Measurements from ENCODE around the gene PIGZ. TPM values are rescaled to one million over a fixed set of nuclear protein-coding genes. Genes with fewer than 3 reads are reported as not detected.

PIGZ gene
- total and polyA plus RNA-seq, 9 of the 15 experiments (the other 6 are each of a cell fraction or from before 2014, with no cell fraction given): 0.15 to 1.8 (median 0.76) TPM

- TF ChIP-seq SIN3A (IDR thresholded peaks at IDR 0.05; ENCODE audit: borderline replicate concordance in 2 of 2, control insufficient read depth in 1 of 2, low read depth in 2 of 2, low read length in 2 of 2) (no peak), DDX20 (tag; IDR thresholded peaks at IDR 0.05; ENCODE audit: low read depth) (no peak), ARID4B (CRISPR knock-in tag; IDR thresholded peaks at IDR 0.05) (no peak), FOXK2 (conservative IDR thresholded peaks at IDR 0.05 in 1 of 2, IDR thresholded peaks at IDR 0.05 in 1 of 2; ENCODE audit: low read depth in 2 of 2) (peak in 1 of 2 experiments; percentile 59; a peak in 3 of 4 replicates), GABPB1 (CRISPR knock-in tag; IDR thresholded peaks at IDR 0.05) (peak; percentile 67), BCLAF1 (IDR thresholded peaks at IDR 0.05; ENCODE audit: borderline replicate concordance in 1 of 2, control insufficient read depth in 1 of 2, low read depth in 2 of 2, low read length in 1 of 2) (no peak), ZNF77 (CRISPR knock-in tag; IDR thresholded peaks at IDR 0.05) (no peak), ZNF263 (CRISPR knock-in tag; IDR thresholded peaks at IDR 0.05; ENCODE audit: borderline replicate concordance) (0 out of 2 replicates have a peak, but pooled peaks have one; percentile 15), U2AF1 (optimal IDR thresholded peaks at IDR 0.05; ENCODE audit: low read depth, low read length) (no peak), ZFX (CRISPR knock-in tag; IDR thresholded peaks at IDR 0.05) (peak; percentile 59), GATA2 (CRISPR knock-in tag; IDR thresholded peaks at IDR 0.05) (peak; percentile 99), EP300 (IDR thresholded peaks at IDR 0.05; ENCODE audit: low read length) (peak; percentile 87), HOMEZ (CRISPR knock-in tag; IDR thresholded peaks at IDR 0.05) (no peak; the same call in 1 of the 2 replicates), RBM14 (IDR thresholded peaks at IDR 0.05; ENCODE audit: borderline replicate concordance, insufficient read depth, low read depth, low read length) (no peak), ZNF354B (CRISPR knock-in tag; IDR thresholded peaks at IDR 0.05) (no peak), ZFP30 (CRISPR knock-in tag; IDR thresholded peaks at IDR 0.05; ENCODE audit: borderline replicate concordance) (no peak), GATAD2A (IDR thresholded peaks at IDR 0.05) (0 out of 2 replicates have a peak, but pooled peaks have one; percentile 58), ZNF24 (IDR thresholded peaks at IDR 0.05) (peak; percentile 72; the same call in 1 of the 2 replicates)
Measured at GRCh38 chr3:196988241-196989029, 19.8 kb upstream of the PIGZ start (continued).
